ENCODE data around the gene DDX6.
A peak's percentile ranks its signal among the peaks of the same experiment; 100 is the strongest.

Gene DDX6

GRCh38 chr11:118807800-118808778 lies 17.1 kb upstream of the DDX6 start:
- DNase-seq (ENCODE audit: low spot score): no peak
- in situ Hi-C loops (cut with MboI; ENCODE audit: low pct_unique_long_range_greater_than_20kb, low sequenced_read_pairs, unreplicated experiment): no loop called here
- TF ChIP-seq, protein P1, sequence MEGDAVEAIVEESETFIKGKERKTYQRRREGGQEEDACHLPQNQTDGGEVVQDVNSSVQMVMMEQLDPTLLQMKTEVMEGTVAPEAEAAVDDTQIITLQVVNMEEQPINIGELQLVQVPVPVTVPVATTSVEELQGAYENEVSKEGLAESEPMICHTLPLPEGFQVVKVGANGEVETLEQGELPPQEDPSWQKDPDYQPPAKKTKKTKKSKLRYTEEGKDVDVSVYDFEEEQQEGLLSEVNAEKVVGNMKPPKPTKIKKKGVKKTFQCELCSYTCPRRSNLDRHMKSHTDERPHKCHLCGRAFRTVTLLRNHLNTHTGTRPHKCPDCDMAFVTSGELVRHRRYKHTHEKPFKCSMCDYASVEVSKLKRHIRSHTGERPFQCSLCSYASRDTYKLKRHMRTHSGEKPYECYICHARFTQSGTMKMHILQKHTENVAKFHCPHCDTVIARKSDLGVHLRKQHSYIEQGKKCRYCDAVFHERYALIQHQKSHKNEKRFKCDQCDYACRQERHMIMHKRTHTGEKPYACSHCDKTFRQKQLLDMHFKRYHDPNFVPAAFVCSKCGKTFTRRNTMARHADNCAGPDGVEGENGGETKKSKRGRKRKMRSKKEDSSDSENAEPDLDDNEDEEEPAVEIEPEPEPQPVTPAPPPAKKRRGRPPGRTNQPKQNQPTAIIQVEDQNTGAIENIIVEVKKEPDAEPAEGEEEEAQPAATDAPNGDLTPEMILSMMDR (IDR thresholded peaks at IDR 0.05; ENCODE audit: extremely low read depth, insufficient read depth, missing control alignments): no peak

DNA sequence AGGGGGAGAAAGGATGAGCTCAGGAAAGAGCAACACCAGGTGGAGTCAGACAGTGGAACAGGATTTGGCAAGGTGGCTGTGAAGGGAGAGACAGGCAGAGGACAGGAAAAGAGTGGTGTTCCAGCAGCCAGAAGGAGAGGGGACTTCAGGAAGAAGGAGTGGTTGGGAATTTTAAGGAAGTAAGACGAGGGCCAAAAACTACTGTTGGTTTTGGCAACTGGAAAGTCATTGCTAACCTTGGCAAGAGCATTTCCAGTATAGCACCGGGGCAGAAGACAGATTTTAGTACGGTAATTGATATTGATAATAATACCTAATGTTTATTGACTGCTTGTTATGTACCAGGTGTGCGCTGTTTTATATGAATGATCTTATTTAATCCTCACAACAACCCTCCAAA lies 15.4 kb upstream of the DDX6 start:
- TF ChIP-seq, protein P1 (IDR thresholded peaks at IDR 0.05; ENCODE audit: extremely low read depth, insufficient read depth, missing control alignments): no peak
- in situ Hi-C loops (cut with MboI; ENCODE audit: low pct_unique_long_range_greater_than_20kb, low sequenced_read_pairs, unreplicated experiment): no loop called here
- no peak for DNase-seq (ENCODE audit: low spot score)

DNA sequence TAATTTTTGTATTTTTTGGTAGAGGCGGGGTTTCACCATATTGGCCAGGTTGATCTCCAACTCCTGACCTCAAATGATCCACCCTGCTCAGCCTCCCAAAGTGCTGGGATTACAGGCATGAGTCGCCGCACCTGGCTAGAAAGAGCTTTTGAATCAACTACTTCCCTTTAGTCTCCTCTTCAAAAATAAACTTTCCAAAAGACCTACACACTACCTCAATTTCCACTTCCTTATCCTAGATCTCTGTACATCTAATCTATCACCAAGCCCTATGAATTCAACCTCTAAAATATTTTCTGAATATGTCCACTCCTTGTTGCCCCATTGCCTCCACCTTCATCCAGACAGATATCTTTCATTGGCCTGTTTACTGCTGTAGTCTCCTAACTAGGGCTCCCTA lies 13.1 kb upstream of the DDX6 start:
- no peak for DNase-seq (ENCODE audit: low spot score)
- in situ Hi-C loops (cut with MboI; ENCODE audit: low pct_unique_long_range_greater_than_20kb, low sequenced_read_pairs, unreplicated experiment): no loop called here
- TF ChIP-seq, protein P1 (IDR thresholded peaks at IDR 0.05; ENCODE audit: extremely low read depth, insufficient read depth, missing control alignments): no peak

DNA sequence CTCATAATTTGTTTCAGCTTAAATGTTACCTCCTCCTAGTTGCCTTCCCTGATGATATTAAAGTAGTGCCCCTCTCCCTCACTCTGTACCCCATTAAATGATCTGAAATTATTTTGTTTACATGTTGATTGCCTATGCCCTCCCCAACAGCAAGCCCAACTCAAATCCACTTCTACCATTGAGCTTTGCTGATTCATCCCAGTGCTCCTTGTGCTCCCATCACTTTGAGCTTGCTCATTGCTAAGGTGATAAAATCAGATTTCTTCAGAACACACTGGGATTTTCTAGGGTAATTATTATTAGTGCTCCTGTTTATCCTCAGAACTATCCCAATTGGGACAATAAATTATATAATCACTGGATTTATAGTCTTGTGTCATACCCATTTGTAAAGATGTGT lies 8.4 kb upstream of the DDX6 start:
- no peak for DNase-seq (ENCODE audit: low spot score)
- in situ Hi-C loops (cut with MboI; ENCODE audit: low pct_unique_long_range_greater_than_20kb, low sequenced_read_pairs, unreplicated experiment): no loop called here
- TF ChIP-seq, protein P1 (IDR thresholded peaks at IDR 0.05; ENCODE audit: extremely low read depth, insufficient read depth, missing control alignments): no peak

GRCh38 chr11:118797510-118797909 lies 6.5 kb upstream of the DDX6 start:
- in situ Hi-C loops (cut with MboI; ENCODE audit: low pct_unique_long_range_greater_than_20kb, low sequenced_read_pairs, unreplicated experiment): no loop called here
- TF ChIP-seq, protein P1 (IDR thresholded peaks at IDR 0.05; ENCODE audit: extremely low read depth, insufficient read depth, missing control alignments): no peak
- no peak for DNase-seq (ENCODE audit: low spot score)

DNA sequence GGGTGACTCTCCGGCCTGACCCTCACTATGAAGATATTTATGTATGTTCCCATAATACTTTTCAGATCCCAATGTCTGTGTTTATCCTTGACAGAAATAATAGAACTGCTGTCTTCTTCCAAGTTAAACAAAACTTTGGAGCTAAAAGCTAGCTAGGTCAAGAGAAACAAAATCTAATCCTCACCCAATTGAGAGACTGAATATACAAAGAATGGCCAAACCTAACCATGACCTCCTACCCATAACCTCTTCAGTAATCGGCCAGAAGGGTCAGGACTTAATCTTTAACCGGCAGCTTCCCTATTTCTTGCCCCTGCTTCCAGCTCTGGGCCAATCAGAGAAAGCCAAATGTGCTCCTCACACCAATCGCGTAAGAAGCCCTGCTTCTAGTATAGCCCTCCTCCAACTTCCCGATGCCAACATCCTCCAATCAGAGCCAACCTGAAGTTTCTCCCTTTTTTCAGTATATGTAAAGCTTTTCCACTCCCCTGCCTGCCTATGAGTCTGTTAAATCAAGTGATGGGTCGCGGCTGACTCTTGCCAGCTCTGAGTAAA lies 1.7 kb upstream of the DDX6 start:
- TF ChIP-seq, protein P1 (IDR thresholded peaks at IDR 0.05; ENCODE audit: extremely low read depth, insufficient read depth, missing control alignments): no peak
- DNase-seq (ENCODE audit: low spot score): peak; percentile 85
- in situ Hi-C loops (cut with MboI; ENCODE audit: low pct_unique_long_range_greater_than_20kb, low sequenced_read_pairs, unreplicated experiment): no loop called here

All from GM13977 (cell line).